Adipocyte (in vitro differentiated cells): Measurements from ENCODE around the gene ESRP2.

Experiments used
- DNase-seq: peaks from one replicate; pipeline ENCODE4 v3.0.0-alpha.2; 2015; ENCODE audit warnings: low read depth
- H3K27me3 ChIP-seq: replicated peaks from 2 replicates; pipeline ENCODE4 v1.7.0; 2013; ENCODE audit warnings: mild to moderate bottlenecking, low read length, moderate library complexity; ENCODE audit not compliant: control insufficient read depth, insufficient read depth
- H3K36me3 ChIP-seq: 2 replicates; pipeline ENCODE4 v1.7.0; 2013; ENCODE audit warnings: low read length, mild to moderate bottlenecking, moderate library complexity; ENCODE audit not compliant: control insufficient read depth, insufficient read depth, severe bottlenecking
- H3K4me1 ChIP-seq: 2 replicates; pipeline ENCODE4 v1.7.0; 2013; ENCODE audit warnings: mild to moderate bottlenecking, low read length, moderate library complexity; ENCODE audit not compliant: control insufficient read depth, insufficient read depth
- H3K4me3 ChIP-seq: 2 replicates; pipeline ENCODE4 v1.7.0; 2013; ENCODE audit warnings: mild to moderate bottlenecking, low read length, moderate library complexity
- H3K9ac ChIP-seq: 2 replicates; pipeline ENCODE4 v1.7.0; 2013; ENCODE audit warnings: mild to moderate bottlenecking, low read length, moderate library complexity
- H3K9me3 ChIP-seq: 2 replicates; pipeline ENCODE4 v1.7.0; 2013; ENCODE audit warnings: mild to moderate bottlenecking, low read length, moderate library complexity; ENCODE audit not compliant: control insufficient read depth

The ESRP2 gene

DNA sequence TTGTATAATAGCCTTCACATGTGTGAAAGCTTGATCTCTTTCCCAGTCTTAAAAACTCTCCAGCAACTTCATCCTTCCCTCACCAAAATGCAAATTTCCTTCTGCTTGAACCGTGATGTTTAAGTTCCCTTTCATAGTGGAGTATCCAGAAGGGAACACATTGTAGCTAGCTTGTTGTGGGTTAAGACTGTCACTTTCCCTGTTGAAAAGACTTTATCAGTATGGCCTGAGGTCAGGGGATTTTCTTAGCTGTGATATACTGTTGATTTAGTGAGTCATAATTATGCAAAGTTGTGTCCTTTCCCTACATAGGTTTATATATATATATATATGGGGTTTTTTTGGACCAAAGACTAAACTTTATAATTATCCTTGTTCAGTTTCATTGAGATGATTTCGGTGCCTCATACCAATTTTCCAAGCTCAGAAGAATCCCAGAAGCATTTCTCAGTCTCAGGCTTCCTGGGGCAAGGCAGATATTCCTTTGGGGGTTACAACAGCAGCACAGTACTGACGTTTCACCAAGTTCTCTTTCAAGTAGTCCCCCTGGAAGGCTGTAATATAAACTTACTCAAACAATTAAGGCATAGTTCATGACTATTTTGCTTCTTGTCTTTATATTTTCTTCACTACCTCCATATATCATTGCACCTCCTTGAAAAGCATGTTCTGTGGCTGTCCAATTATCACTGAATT is 35.7 kb downstream of the ESRP2 start:
- DNase-seq = peak; percentile 38
- no peaks in the 10 kb centered on the region for H3K9me3 ChIP-seq
- H3K36me3 ChIP-seq = no peaks in the 10 kb centered on the region
- peak overlapping the region; percentile 80 for H3K9ac ChIP-seq
- H3K27me3 ChIP-seq = no peaks in the 10 kb centered on the region
- H3K4me3 ChIP-seq = no peak overlapping the region
- peaks cover 22% of the 10 kb centered on the region for H3K4me1 ChIP-seq

DNA sequence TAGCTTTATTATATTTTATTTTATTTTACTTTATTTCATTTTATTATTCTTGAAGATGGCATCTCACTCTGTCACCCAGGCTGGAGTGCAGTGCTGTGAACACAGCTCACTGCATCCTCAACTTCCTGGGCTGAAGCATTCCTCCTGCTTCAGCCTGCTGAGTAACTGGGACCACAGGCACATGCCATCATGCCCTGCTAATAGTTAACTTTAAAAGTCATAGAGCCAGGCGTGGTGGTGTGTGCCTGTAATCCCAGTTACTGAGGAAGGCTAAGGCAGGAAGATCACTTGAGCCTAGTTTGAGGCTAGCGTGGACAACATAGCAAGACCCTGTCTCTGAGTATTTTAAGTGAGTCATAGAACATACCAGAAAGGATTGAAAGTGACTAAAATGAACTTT is 38.7 kb downstream of the ESRP2 start:
- H3K27me3 ChIP-seq = no peaks in the 10 kb centered on the region
- H3K9me3 ChIP-seq = no peaks in the 10 kb centered on the region
- H3K36me3 ChIP-seq = peaks cover 8% of the 10 kb centered on the region
- H3K4me1 ChIP-seq = peaks cover 21% of the 10 kb centered on the region
- no peak overlapping the region for H3K4me3 ChIP-seq
- H3K9ac ChIP-seq = no peak overlapping the region
- DNase-seq = no peak

DNA sequence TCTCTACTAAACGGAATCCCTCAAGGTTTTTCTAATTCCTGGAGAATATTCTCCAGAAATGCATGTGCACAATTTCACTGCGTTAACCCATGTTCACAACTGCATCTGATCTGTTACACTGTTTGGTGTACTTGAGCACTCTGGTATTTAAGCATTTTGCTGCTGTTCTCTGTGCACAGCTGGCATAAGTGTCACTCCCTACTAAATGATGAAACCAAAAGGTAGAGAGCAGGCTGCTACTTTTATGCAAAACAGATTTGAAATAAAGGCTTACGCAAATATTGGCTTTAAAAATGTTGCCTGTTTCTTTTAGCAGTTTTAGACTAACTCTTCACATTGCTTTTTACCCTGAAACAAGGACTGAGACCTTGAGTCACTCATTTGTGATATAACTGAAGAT is 41.7 kb downstream of the ESRP2 start:
- H3K9me3 ChIP-seq = no peaks in the 10 kb centered on the region
- no peak for DNase-seq
- H3K4me1 ChIP-seq = peaks cover 11% of the 10 kb centered on the region
- H3K4me3 ChIP-seq = no peak overlapping the region
- peaks cover 24% of the 10 kb centered on the region for H3K36me3 ChIP-seq
- no peaks in the 10 kb centered on the region for H3K27me3 ChIP-seq
- no peak overlapping the region for H3K9ac ChIP-seq

DNA sequence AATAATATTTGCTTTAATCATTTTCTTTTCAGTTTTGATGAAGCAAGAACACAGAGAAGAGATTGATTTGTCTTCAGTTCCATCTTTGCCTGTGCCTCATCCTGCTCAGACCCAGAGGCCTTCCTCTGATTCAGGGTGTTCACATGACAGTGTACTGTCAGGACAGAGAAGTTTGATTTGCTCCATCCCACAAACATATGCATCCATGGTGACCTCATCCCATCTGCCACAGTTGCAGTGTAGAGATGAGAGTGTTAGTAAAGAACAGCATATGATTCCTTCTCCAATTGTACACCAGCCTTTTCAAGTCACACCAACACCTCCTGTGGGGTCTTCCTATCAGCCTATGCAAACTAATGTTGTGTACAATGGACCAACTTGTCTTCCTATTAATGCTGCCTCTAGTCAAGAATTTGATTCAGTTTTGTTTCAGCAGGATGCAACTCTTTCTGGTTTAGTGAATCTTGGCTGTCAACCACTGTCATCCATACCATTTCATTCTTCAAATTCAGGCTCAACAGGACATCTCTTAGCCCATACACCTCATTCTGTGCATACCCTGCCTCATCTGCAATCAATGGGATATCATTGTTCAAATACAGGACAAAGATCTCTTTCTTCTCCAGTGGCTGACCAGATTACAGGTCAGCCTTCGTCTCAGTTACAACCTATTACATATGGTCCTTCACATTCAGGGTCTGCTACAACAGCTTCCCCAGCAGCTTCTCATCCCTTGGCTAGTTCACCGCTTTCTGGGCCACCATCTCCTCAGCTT is 45.0 kb downstream of the ESRP2 start:
- Histone ChIP-seq H3K4me1 (peaks cover 11% of the 10 kb centered on the region), H3K9me3 (no peaks in the 10 kb centered on the region), H3K4me3 (no peak overlapping the region), H3K27me3 (no peaks in the 10 kb centered on the region), H3K36me3 (peaks cover 35% of the 10 kb centered on the region), H3K9ac (no peak overlapping the region)
- no peak for DNase-seq

DNA sequence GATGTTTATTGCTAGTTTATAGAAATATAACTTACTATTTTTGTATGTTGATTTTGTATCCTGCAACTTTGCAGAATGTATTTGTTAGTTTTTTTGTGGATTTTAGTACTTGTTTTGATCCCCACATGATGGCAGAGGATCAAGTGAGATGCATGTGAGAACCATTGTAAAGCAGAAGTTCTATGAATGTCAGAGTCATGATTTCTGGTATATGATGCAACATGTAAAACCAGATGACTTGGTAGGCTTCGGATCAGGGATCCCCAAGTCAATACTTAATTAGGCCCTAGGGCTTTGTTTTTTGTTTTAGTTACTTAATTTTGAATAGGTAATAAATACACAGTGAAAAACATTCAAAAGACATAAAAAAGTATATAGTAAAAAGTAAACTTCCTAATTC is 45.8 kb downstream of the ESRP2 start:
- H3K4me1 ChIP-seq = peaks cover 11% of the 10 kb centered on the region

DNA sequence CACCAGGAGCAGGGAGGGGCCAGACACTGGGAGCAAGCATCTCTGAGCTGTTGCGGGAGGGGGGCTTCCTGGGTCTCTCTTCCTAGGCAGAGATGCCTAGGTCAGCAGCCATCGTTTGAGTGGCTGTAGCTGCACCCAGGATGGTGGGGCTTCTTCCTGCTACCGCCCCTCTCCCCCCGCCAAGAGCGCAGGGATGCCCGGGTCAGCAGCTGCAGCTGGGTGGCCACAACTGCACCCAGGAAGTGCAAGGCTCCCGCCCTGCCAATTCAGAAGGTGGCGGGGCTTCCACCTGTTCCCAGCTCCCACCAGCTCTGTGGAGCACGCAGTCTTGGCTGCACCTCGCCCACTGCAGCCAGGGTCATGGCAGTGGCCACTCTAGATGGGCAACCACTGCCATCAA is 47.8 kb downstream of the ESRP2 start:
- H3K9ac ChIP-seq = no peak overlapping the region
- H3K27me3 ChIP-seq = no peaks in the 10 kb centered on the region
- no peak overlapping the region for H3K4me3 ChIP-seq
- H3K36me3 ChIP-seq = peaks cover 52% of the 10 kb centered on the region
- DNase-seq = no peak
- H3K4me1 ChIP-seq = peaks cover 11% of the 10 kb centered on the region
- H3K9me3 ChIP-seq = no peaks in the 10 kb centered on the region

More for the DNA sequence above, 45.8 kb downstream of the ESRP2 start:
- Histone ChIP-seq H3K27me3 (no peaks in the 10 kb centered on the region), H3K9ac (no peak overlapping the region), H3K9me3 (no peaks in the 10 kb centered on the region), H3K36me3 (peaks cover 38% of the 10 kb centered on the region), H3K4me3 (no peak overlapping the region)
- DNase-seq = no peak

DNA sequence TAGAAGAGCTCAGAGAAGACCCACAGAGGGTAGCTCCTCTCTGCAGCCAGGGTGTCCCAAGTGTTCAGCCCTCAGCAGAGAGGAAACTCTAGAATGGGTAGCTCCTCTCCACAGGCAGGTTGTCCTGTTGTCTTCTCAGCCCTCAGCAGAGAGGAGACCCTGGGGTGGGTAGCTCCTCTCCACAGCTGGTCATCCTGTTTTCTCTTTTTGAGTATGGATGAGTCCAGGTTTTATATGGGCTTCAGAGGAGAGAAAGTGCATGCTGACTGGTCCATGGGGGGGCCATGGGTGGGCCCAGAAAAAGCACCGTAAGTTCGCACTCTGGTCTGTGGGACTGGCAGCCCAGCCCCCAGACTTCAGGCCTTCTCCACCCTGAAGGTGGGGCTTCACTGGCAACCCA is 48.4 kb downstream of the ESRP2 start:
- Histone ChIP-seq H3K4me3 (no peak overlapping the region), H3K4me1 (peaks cover 11% of the 10 kb centered on the region), H3K9ac (no peak overlapping the region), H3K36me3 (peaks cover 53% of the 10 kb centered on the region), H3K27me3 (no peaks in the 10 kb centered on the region), H3K9me3 (no peaks in the 10 kb centered on the region)
- no peak for DNase-seq

DNA sequence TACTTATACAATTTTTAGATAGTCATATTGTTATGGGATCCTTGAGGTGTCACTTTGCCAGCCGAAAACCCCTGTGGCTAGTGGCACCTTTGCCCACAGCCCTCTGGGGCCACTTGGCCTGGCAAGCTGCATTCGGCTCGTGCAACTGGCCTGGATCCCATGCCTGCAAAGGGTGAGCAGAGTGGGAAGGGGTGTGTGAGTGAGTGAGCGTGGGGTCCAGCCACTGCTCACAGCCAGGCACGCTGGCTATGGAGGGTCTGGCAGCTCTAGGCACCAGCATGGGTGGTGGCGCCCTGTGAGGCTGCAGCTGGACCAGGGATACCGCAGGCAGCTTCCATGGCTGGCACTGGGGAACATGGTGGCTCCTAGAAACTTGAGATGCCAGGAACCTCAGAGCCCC is 49.0 kb downstream of the ESRP2 start:
- no peak for DNase-seq
- Histone ChIP-seq H3K4me3 (no peak overlapping the region), H3K4me1 (peaks cover 11% of the 10 kb centered on the region), H3K36me3 (peaks cover 54% of the 10 kb centered on the region), H3K27me3 (no peaks in the 10 kb centered on the region), H3K9me3 (no peaks in the 10 kb centered on the region), H3K9ac (no peak overlapping the region)

DNA sequence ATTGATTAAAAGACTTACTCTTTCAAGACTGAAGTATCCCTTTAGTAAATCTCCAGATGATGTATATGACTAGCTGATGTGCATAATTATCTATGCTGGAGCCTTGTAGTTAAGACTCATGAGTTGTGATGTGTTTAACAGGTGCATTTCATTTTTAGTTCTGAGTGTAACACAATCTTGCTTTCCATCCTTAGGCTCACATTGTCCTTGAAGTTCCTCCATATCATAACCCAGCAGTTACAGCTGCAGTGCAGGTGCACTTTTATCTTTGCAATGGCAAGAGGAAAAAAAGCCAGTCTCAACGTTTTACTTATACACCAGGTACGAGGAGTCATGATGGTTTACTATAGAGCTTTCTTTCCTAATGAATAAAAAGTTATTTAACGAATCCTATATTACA is 52.9 kb downstream of the ESRP2 start:
- no peak for DNase-seq
- peaks cover 35% of the 10 kb centered on the region for H3K36me3 ChIP-seq

DNA sequence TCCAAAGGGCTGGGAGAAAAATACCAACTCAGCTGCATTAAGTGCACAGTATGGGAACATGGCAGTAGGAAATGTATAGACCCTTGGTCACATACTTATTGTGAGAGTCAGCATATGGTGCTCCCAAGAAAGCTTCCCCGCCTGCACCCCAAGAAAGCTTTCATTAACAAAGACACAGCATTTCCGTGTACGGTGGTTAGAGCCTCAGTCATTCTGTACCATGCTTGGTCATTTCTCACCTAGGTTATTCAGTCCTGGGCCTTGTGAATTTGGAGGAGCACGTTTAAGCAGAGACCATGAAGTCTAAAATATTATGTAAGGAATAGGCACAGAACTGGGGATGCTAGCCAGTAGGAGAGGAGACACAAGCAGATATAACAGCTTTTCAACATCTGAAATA is 56.1 kb downstream of the ESRP2 start:
- Histone ChIP-seq H3K27me3 (no peaks in the 10 kb centered on the region), H3K36me3 (peaks cover 30% of the 10 kb centered on the region), H3K9ac (no peak overlapping the region), H3K4me3 (no peak overlapping the region), H3K4me1 (peaks cover 23% of the 10 kb centered on the region), H3K9me3 (no peaks in the 10 kb centered on the region)
- DNase-seq = no peak

More for the DNA sequence above, 52.9 kb downstream of the ESRP2 start:
- Histone ChIP-seq H3K9me3 (no peaks in the 10 kb centered on the region), H3K4me1 (peaks cover 17% of the 10 kb centered on the region), H3K27me3 (no peaks in the 10 kb centered on the region), H3K4me3 (no peak overlapping the region), H3K9ac (no peak overlapping the region)

DNA sequence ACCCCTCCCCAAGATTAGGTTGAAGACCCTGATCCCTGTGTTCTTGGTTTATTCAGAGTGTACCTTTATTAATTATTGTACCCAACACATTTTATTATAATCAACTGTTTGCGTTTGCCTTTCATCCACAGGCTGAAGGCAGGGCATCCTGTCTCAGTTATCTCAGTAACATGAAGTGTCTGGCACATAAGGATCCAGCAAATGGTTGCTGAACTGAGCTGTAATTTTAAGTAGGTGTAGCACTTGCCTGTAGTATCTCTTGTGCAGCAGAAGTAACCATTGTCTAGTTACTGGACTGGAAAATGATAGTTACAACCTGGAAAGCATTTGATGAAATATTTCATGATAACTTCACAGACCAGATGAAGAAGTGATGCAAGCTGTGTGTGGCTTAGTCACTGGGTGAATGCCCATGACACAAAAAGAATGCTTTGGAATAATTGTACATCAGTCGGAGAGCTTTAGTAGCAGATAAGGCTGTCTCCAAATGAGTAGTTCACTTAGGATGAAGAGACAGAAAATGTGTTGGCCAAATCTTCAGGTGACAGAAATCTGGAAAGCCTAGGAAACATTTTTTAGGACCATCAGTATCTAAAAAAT is 56.6 kb downstream of the ESRP2 start:
- H3K36me3 ChIP-seq = peaks cover 33% of the 10 kb centered on the region
- DNase-seq = peak; percentile 37
- H3K4me1 ChIP-seq = peaks cover 23% of the 10 kb centered on the region
- no peaks in the 10 kb centered on the region for H3K27me3 ChIP-seq
- H3K9ac ChIP-seq = no peak overlapping the region
- H3K4me3 ChIP-seq = no peak overlapping the region
- H3K9me3 ChIP-seq = no peaks in the 10 kb centered on the region
